HG03378 (cell line): ENCODE measurements around the gene BIRC2.
"Not testable (repeated sequence)": the region's sequence is repeated elsewhere in the genome, so short reads cannot be mapped to it uniquely, and the experiment has no call there.

ENCODE experiments used
- ATAC-seq: cut with Tn5 transposase; IDR thresholded peaks from one replicate; pipeline ENCODE4 v1.9.1; 2021; ENCODE audit warnings: mild to moderate bottlenecking, moderate library complexity; ENCODE audit not compliant: unreplicated experiment

BIRC2 gene

GRCh38 chr11:102346748-102347461, at the start of gene BIRC2:
BIRC2 (plus strand) TSS chr11:102347214; CDS start chr11:102349855, 2,641 bp downstream.
- ATAC-seq, result peak; percentile 69

- not testable (repeated sequence) for ATAC-seq
These were observed 46.2 kb upstream of the BIRC2 start for GRCh38 chr11:102300837-102301236.

- no peak for ATAC-seq
These were observed 44.8 kb upstream of the BIRC2 start for GRCh38 chr11:102302241-102302640.

- ATAC-seq, result no peak
These were observed 42.3 kb upstream of the BIRC2 start for GRCh38 chr11:102304686-102305085.

GRCh38 chr11:102305352-102306047, 41.5 kb upstream of the BIRC2 start:
- no peak for ATAC-seq

DNA sequence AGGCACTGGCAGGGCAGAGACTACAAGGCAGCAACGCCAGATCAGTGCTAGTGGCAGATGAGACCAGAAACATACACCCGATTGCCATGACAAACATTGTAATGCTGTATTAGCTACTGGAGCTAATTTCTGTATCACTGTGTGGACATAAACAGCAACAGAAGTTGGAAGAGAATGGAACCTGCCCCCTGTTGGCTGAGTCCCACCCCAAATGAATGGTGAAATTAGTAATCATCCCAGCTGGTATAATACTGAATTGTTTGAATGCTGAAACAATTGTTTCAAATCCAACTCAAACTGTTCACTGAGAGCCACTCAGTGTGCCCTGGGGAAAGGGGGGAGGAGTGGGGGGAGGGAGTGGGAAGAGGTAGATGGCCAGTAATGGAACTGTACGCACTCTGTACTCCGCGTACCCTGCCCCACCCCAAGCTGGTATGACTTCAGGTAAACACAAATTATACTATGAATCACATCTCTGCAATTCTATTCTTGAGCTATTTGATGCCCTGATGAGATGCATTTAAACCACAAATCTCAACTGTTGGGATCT, 40.9 kb upstream of the BIRC2 start:
- no peak for ATAC-seq

GRCh38 chr11:102306817-102307726, 39.9 kb upstream of the BIRC2 start:
- no peak for ATAC-seq

DNA sequence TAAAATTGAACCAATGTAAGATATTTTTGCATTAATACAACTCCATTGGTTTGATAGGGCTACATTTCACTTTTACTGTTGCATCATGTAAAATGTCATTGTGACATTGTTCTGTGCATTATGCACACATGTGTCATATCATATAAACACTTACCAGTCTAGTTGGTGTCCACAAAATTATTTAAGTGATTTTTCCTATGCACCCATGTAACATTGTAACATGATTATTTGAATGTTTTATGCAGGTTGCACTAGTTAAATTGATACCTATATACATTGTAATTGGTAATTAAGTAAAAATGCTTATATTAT, 39.3 kb upstream of the BIRC2 start:
- ATAC-seq, result no peak

DNA sequence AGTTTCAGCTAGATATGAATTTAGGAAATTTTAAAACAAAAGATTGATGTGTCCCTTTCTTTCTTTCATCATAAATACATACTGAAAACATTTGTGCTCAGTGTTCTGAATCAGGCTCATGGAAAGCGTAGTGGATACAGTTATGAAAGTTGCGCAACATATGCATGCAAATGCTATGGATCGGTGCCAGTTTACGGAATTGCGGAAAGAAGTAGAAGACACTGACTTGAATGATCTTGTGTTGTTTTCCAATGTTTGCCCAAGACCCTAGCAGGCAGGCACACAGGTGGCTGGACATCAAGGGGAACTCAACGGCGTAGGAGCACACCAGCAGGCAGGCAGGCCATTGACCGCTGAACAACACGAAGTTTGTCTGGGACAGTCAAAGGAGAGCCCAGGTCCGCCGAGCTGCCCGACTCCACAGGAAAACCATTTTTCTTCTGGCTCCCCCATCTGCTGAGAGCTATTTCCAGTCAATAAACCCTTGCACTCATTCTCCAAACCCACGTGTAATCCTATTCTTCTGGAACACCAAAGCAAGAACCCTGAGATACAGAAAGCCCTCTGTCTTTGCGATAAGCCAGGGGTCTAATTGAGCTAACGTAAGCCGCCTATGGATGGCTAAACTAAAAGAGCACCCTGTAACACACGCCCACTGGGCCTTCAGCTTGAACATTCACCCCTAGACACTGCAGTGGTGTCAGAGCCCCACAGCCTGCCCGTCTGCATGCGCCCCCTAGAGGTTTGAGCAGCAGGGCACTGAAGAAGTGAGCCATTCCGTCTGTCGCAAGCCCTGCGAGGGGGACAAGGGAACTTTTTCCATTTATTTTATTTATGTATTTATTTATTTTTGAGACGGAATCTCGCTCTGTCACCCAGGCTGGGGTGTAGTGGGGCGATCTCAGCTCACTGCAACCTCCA, 37.1 kb upstream of the BIRC2 start:
- no peak for ATAC-seq

DNA sequence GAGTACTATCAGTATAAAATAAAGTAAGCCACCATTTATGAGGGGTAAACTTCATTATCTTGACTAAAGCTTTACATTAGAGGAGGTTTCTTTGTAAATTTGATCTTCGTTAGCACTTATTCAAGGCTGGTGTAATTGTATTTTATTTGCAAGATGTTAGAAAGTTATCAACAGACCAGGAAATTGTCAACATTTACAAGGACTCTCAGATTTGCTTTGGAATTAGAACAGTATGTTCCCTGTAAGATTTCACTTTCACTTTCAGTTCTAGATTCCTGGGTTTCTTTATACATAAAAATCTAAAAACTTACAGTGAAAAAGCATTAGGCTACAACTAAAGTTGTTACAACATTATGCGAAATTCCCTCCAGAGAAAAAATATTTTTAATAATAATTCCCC, 34.3 kb upstream of the BIRC2 start:
- ATAC-seq, result no peak

GRCh38 chr11:102313238-102313940, 33.6 kb upstream of the BIRC2 start:
- no peak for ATAC-seq

DNA sequence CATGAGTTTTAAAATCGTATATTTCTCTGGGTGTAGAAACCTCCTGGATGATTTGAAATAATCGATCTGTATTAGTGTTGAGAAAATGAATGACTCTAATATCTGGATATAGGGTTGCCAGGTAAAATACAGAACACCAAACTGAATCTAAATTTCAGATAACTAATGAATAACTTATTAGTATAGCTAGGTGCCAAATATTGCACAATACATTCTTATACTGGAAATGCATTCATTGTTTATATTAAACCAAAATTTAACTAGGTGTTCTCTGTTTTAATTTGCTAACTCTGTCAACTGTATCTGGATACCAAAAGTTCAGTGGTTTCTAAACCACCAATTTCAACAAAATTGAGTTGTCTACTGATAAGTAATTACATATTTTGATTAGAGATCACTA, 32.2 kb upstream of the BIRC2 start:
- no peak for ATAC-seq

GRCh38 chr11:102316346-102316904, 30.6 kb upstream of the BIRC2 start:
- ATAC-seq, result no peak

GRCh38 chr11:102317099-102317767, 29.8 kb upstream of the BIRC2 start, which contains the start of gene BIRC3:
BIRC3 (plus strand) TSS chr11:102317484; CDS start chr11:102324510, 7,026 bp downstream.
- peak; percentile 88 for ATAC-seq

- peak; percentile 0 for ATAC-seq
These were observed 29.3 kb upstream of the BIRC2 start for GRCh38 chr11:102317768-102318103.

- peak; percentile 16 for ATAC-seq
These were observed 28.5 kb upstream of the BIRC2 start for GRCh38 chr11:102318469-102318868.

DNA sequence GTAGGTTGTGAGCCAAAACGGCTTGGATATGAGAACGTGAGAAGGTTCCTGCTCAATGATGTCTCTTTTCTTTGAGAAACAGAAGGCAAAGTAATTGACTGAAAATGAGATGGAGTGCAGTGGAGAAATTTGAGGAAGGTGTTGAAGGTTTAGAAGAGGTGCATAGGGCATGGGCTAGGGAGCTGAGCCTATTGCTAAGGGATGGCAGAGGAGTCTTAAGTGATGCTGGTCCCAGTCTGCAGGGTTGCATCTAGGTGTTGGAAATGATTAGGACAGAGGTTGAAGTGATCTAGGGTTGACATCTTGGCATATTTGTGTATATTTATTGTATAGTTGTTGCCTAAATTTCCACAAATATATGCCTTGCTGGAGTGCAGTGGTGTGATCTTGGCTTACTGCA, 27.5 kb upstream of the BIRC2 start:
- no peak for ATAC-seq

- ATAC-seq, result no peak
These were observed 26.8 kb upstream of the BIRC2 start for GRCh38 chr11:102320188-102320587.

- no peak for ATAC-seq
These were observed 26.3 kb upstream of the BIRC2 start for GRCh38 chr11:102320679-102321078.
